Esophagus squamous epithelium (tissue), 4 donors: ENCODE measurements around the gene ZNHIT3.

Experiments used
- CTCF ChIP-seq, 6 experiments: fragments of 450-650 bp in 4 of 6; fragments of 200-600 bp in 2 of 6; sonication (generic) in 2 of 6; IDR thresholded peaks; one replicate each; pipeline ENCODE4 v1.5.1; 2016 to 2019; ENCODE audit warnings: antibody characterized with exemption in 6 of 6, mild to moderate bottlenecking in 4 of 6, moderate library complexity in 4 of 6
- POLR2A ChIP-seq, 4 donors: fragments of 450-650 bp; IDR thresholded peaks; one replicate each; pipeline ENCODE4 v1.6.1; 2017; ENCODE audit warnings: antibody characterized with exemption in 4 of 4, mild to moderate bottlenecking in 4 of 4, moderate library complexity in 3 of 4

- TF ChIP-seq POLR2A (IDR thresholded peaks at IDR 0.05): no peak
- no peak for TF ChIP-seq CTCF (IDR thresholded peaks at IDR 0.05)
These were observed 8.2 kb downstream of the ZNHIT3 start for GRCh38 chr17:36494674-36495073.
